HG03159 (cell line): Measurements from ENCODE around the gene ZSCAN22.
"Not testable (repeated sequence)": the region's sequence is repeated elsewhere in the genome, so short reads cannot be mapped to it uniquely, and the experiment has no call there.

Experiments used
- ATAC-seq: cut with Tn5 transposase; IDR thresholded peaks from one replicate; pipeline ENCODE4 v1.9.1; 2021; ENCODE audit warnings: mild to moderate bottlenecking, moderate library complexity; ENCODE audit not compliant: unreplicated experiment

Gene ZSCAN22

GRCh38 chr19:58326914-58327726 lies at the start of gene ZSCAN22:
Gene ZSCAN22, plus strand, starts transcription at chr19:58326994. Its CDS starts 7,809 bp downstream, at chr19:58334803.
- ATAC-seq = peak; percentile 92

- ATAC-seq = no peak
Measured at GRCh38 chr19:58277197-58277596, 49.6 kb upstream of the ZSCAN22 start.

GRCh38 chr19:58277748-58278540 lies 48.9 kb upstream of the ZSCAN22 start:
- no peak for ATAC-seq

DNA sequence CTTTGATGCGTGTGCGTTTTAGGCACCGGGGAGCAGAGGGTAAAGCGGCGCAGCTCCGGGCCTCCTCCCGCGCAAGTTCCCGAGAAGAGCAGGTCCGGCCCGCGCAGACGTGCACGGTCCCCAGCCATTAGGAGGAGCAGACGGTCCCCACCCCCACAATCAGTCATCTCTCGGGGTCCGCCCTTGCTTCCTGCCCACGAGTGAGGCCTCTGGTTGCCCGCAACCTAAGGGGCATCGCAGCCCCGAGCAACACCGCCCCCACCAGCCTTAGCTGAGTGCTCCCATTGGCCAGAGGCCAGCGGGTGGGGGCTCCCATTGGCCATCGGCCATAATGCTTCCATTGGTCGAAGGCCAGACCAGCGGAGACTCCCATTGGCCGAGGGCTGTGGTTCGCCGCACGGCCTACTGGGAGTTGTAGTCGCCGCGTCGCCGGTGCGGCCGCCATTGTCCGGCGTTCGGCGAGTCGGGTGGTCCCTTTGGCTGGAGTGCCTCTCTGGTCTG lies 48.2 kb upstream of the ZSCAN22 start, which contains the start of gene ZNF8:
Gene ZNF8 (plus strand): TSS at position 415 of the 501 bp plus-strand sequence. CDS start 127 bp downstream, outside the sequence.
- peak; percentile 98 for ATAC-seq

GRCh38 chr19:58279042-58279924 lies 47.5 kb upstream of the ZSCAN22 start:
- ATAC-seq = peak; percentile 18

DNA sequence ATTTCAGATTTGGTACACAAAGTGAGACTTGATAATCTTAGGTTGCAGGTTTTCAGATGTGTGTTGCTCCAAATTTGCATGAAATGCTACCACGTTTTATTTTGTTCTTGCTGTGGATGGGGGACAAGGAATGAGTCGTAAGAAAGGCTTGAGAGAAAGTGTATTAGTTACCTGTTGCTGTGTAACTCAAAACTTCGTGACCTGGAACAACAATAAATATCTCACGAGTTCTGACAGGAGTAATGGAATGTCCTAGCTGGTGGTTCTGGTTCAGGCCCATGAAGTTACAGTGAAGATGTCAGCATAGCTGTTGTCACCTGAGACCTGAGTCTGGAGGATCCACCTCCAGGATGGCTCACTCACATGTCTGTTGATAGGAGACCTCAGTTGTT lies 46.9 kb upstream of the ZSCAN22 start:
- no peak for ATAC-seq

GRCh38 chr19:58284199-58284598 lies 42.6 kb upstream of the ZSCAN22 start:
- no peak for ATAC-seq

DNA sequence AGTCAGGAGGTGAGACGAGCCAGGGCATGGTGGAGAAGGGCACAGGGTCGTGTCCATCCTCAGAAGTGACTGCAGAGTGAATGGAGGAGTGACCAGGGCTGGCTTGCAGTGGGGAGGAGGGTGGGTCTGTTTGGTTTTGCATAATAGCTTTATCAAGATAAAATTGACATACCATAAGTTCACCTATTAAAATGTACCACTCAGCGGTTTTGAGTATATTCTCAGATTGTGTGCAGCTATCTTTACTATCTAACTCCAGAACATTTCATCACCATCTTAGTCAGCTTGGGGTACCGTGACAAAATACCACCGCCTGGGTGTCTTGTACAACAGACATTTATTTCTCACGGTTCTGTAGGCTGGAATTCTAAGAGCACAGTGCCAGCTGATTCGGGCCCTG lies 34.9 kb upstream of the ZSCAN22 start:
- no peak for ATAC-seq

GRCh38 chr19:58294743-58295374 lies 31.9 kb upstream of the ZSCAN22 start:
- no peak for ATAC-seq

GRCh38 chr19:58296104-58296503 lies 30.7 kb upstream of the ZSCAN22 start:
- no peak for ATAC-seq

GRCh38 chr19:58300620-58301019 lies 26.2 kb upstream of the ZSCAN22 start:
- ATAC-seq = no peak

DNA sequence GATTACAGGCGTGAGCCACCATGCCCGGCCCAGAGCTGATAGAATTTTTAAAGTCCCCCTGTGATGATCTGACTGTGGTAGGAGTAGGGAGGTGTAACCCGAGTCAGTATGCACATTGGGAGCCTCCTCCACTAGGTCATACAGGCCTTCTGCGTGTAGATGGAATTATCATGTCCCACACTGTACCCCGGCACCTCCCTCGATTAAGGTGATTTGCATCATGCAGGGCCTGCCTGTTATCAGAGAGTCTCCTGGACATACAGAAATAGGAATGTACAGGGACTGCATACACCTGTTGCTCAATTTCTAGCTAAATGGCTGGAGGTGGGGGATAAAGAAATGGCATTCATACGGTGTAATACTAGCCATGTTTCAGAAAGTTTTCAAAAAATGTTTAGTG lies 22.5 kb upstream of the ZSCAN22 start:
- no peak for ATAC-seq

- peak; percentile 2 for ATAC-seq
Measured at GRCh38 chr19:58304748-58305064, 22.1 kb upstream of the ZSCAN22 start.

DNA sequence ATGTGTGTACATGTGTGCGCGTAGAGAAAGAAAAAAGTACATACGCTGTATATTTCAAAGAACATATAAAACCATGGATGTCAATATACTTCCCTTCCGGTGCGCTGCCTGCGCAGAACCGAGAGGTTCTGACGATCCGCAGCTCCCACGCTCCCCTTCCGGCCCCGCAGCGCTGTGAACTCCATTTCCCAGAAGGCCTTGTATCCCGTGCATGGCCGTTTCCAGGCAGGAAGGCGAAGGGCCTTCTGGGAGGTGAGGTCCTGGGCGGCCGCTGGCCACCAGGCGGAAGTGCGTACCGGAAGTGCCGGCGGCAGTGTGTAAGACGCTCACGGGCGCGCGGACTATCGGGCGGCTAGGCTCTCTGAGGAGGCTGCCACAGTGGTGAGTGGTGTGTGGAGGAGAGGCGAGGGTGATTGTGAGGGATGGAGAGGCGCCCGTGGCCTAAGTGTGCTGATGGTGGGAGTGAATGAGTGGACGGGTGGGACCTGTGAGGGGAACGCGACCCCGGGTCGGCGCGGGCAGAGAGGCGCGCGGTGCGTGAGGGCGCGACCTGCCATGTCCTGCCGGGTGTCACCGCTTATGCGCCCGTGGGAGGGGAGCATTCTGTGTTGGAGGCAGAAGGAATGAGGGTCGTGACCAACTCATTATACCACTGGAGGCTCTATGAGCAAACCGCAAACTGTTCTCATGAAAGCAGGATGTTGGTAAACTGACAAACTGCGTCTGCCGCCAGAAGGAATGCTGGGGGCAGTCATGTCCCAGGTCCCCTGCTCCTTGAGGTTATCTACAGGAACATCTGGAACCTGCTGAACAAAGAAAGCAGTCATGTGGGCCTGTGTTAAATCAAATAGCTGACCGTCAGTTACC lies 21.5 kb upstream of the ZSCAN22 start, which contains the start of gene ERVK3-1:
Gene ERVK3-1 (plus strand): TSS at position 313 of the 867 bp plus-strand sequence. CDS start 6,792 bp downstream, outside the sequence.
- ATAC-seq = peak; percentile 95

GRCh38 chr19:58305932-58306323 lies 20.9 kb upstream of the ZSCAN22 start:
- no peak for ATAC-seq

GRCh38 chr19:58307736-58308135 lies 19.1 kb upstream of the ZSCAN22 start:
- no peak for ATAC-seq

DNA sequence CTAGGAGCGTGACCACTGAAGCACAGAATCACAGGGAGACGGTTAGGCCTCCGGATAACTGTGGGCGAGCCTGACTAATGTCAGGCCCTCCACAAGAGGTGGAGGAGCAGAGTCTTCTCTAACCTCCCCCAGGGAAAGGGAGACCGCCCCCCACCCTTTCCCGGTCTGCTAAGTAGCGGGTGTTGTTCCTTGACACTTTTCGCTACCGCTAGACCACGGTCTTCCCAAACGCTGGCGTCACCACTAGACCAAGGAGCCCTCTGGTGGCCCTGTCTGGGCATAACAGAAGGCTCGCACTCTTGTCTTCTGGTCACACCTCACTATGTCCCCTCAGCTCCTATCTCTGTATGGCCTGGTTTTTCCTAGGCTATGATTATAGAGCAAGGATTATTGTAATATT lies 16.1 kb upstream of the ZSCAN22 start:
- ATAC-seq = not testable (repeated sequence)

DNA sequence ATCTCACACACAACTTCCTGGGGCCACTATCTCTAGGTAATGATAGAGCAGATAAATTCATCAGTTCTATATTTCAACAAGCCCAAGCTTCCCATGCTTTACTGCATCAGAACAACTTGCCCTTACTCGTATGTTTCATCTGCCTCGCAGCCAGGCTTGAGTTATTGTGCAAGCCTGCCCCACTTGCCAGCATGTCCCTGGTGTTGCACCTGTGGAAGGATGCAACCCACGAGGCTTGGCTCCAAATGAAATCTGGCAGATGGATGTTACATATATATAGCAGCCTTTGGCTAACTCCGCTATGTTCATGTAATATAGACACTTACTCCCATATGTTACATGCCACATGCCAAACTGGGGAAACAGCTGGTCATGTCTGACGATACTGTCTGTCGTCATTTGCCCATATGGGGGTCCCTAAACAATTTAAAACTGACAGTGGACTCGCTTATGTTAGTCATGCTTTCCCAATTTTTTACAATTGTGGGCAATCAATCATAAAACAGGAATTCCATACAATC lies 15.4 kb upstream of the ZSCAN22 start:
- ATAC-seq = no peak

DNA sequence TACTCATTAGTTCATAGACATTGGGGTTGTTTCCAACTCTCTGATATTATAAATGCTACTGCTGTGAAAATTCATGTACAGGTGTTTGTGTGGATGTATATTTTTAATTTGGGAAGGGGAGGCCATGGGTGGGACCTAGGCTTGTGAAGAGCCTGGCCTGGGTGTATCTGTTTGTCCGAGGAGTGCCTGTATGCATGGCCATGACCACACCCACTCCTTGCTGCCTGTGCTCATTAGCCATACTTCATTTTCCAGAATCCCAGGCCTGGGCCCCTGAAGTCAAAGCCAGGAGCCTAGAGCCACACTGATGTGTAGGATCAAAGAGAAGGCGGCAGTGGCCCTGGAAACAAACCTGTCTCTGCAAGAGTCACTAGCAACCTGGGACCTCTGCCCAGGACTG lies 11.2 kb upstream of the ZSCAN22 start:
- no peak for ATAC-seq
